Neural cell (in vitro differentiated cells): ENCODE measurements around the gene ISG15.

Source experiments
- CTCF ChIP-seq: fragments of 450-650 bp; IDR thresholded peaks from 2 replicates; pipeline ENCODE4 v1.5.1; 2014; ENCODE audit warnings: antibody characterized with exemption, mild to moderate bottlenecking, moderate library complexity; ENCODE audit not compliant: poor library complexity, severe bottlenecking
- EP300 ChIP-seq: fragments of 450-650 bp; conservative IDR thresholded peaks from 2 replicates; pipeline ENCODE4 v1.6.1; 2014; ENCODE audit warnings: antibody characterized with exemption, mild to moderate bottlenecking, moderate library complexity; ENCODE audit not compliant: poor library complexity, severe bottlenecking

- TF ChIP-seq CTCF = no peak
- no peak for TF ChIP-seq EP300
These were observed 24.4 kb downstream of the ISG15 start for GRCh38 chr1:1037366-1038327.
